Fibroblast of skin of left quadriceps (primary cell): ENCODE measurements around the gene DLX2.
"Not testable (repeated sequence)": the region's sequence is repeated elsewhere in the genome, so short reads cannot be mapped to it uniquely, and the experiment has no call there.

ENCODE experiments used
- DNase-seq, 2 experiments: peaks; one replicate each; pipeline ENCODE4 v3.0.0-alpha.2; 2013; ENCODE audit warnings: low read depth in 2 of 2

DLX2 gene

GRCh38 chr2:172102391-172103359 lies at the start of gene DLX2:
Gene DLX2, minus strand, starts transcription at chr2:172102900. Its CDS starts 362 bp downstream, at chr2:172102538.
- peak in 1 of 2 experiments; percentile 76 for DNase-seq

DNA sequence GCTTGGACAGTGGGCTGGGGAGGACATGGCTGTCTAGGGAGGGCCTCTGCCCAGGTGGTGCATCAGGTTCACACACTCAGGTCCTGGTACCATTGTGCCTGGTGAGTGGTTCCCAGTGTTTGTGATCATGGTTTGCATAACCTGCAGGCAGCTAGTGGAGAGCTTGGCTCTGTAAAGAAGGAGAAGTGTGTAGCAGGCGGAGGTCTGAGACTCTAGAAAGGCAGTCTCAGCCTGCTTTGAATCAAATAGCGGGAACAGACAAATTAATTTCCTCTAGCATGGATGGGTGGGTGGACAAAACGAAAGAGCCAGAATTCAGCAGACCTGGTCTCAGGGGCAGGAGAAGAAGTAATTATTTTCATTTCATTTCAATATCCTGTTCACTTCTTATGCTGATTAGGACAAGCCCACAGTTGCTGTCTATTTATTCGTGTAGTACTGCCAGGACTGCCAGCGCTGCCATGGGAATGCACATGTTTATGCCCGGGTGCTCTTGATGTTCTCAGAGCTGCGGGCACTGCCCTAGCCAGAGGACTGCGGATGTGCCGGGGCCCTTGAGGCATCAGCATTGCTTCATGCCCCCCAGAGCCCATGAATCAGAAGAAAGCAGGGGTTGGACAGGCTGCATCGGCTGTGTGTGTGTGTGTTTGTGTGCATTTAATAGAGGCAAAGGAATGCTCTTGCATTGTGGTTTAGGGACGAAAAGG lies 45.4 kb upstream of the DLX2 start:
- DNase-seq = no peak

DNA sequence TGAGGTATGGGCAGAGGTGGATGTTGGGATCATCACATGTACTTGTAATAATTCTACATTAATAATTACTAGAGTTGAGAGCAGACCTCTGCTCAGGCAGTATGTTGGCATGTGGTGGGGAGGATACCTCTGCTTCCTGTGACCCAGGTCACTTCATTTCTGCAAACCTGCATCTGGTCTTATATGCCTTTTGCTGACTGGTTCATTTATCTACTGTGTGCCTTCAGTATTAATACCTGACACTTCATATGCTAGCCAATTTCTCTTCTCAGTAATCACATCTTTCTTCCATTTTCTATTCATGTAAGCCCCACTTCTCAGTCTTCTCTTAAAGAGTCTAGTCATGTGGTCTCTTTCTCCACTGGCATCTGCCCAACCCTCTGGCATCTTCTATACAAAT lies 41.1 kb upstream of the DLX2 start:
- DNase-seq = no peak

DNA sequence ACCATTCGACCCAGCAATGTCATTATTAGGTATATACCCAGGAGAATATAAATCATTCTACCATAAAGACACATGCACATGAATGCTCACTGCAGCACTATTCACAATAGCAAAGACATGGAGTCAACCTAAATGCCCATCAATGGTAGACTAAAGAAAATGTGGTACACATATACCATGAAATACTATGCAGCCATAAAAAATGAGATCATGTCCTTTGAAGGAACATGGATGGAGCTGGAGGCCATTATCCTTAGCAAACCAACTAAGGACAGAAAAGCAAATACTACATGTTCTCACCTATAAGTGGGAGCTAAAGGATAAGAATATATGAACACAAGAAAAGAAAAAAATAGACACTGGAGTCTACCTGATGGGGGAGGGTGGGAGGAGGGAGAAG lies 36.0 kb upstream of the DLX2 start:
- not testable (repeated sequence) for DNase-seq

DNA sequence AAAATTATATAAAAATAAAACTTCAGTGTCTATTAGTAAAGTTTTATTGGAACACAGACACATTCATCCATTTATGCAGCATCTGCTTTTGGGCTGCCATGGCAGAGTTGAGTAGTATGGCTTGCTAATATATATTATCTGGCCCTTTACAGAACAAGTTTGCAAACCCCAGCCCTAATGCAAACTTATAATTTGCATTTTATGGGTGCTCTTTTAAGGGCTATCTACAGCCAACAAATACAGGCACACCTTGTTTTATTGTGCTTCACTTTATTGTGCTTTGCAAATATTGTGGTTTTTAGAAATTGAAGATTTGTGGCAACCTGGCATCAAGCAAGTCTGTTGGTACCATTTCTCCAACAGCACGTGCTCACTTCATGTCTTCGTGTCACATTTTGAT lies 35.2 kb upstream of the DLX2 start:
- DNase-seq = no peak

DNA sequence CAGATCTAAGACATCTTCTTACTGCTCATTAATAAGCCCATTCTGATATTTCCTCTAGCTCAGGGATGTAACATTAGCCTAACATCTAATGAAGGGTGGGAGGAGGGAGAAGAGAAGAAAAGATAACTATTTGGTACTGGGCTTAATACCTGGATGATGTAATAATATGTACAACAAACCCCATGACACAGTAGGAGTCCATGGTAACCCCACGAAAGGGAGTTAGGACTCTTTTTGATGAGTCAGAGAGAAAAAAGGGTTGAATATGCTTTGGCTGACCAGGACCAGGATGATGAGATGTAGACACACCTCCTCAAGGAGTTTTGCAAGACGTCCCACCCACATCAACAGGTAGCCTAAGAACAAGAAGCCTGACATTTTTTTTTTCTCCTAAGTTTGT lies 34.4 kb upstream of the DLX2 start:
- DNase-seq = no peak

DNA sequence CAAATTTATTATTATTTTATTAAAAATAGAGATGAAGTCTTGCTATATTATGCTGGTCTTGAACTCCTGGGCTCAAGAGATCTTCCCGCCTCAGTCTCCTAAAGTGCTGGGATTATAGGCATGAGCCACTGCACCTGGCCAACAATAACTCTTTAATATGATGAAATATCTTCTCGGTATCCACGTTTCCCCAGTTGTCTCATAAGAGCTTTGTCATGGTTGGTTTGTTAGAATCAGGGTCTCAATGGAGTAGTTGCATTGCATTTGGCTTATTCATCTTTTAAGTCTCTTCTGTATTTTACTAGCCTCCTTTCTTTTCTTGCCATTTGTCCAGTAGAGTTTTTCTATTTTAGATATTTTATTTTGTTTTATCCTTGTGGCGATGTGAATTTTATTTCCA lies 32.7 kb upstream of the DLX2 start:
- no peak for DNase-seq

- no peak for DNase-seq
Measured at GRCh38 chr2:172134270-172134669, 31.6 kb upstream of the DLX2 start.

DNA sequence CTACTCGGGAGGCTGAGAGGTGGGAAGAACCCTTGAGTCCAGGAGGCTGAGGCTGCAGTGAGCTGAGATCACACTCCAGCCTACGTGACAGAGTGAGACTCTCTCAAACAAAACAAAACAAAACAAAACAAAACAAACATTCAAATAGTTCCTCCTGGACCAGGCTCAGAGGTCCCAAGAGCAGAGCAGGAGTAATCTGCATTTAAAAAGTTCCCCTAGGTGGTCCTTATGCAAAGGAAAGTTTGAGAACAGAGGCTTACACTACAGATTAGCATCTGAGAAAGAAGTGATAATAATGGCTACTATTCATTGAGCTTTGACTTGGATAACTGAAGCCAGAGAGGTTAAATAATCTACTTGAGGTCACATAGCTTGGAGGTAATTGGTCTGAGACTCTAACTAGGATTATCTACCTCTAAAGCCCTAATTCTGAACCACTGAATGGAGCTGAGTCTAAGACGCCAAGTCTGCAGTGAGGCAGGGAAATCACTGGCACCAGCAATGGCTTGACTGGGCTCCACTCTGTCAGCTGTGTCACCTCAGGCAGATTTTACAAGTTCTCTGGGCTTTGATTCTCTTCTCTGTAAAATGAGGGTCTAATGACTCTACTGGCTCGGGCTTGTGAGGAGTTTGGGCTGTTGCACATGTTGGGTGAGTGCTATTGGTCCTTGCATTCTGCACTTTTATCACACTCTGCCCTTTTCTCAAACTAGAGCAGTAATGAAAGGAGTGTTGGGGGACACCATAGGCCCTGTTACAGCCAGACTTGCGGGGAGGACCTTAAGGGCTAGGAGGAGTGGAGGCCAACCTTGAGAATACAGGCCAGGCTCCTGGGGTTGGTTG lies 29.2 kb upstream of the DLX2 start:
- DNase-seq = no peak

DNA sequence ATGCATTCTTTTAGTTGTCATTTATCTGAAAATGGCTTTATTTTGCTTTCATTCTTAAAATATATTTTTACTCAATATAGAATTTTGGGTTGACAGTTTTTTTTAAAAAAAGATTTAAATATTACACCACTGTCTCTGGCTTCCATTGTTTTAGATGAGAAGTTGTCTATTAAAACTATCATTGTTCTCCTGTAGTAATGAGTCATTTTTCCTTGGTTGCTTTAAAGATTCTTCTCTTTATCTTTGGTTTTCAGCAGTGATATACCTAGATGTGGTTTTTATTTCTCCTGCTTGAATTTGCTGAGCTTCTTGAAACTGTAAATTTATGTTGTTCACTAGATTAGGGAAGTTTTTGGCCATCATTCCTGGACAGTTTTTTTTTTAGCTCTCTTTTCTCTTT lies 26.7 kb upstream of the DLX2 start:
- DNase-seq = no peak

- no peak for DNase-seq
Measured at GRCh38 chr2:172128484-172128883, 25.8 kb upstream of the DLX2 start.

GRCh38 chr2:172120118-172120517 lies 17.4 kb upstream of the DLX2 start:
- DNase-seq = no peak

DNA sequence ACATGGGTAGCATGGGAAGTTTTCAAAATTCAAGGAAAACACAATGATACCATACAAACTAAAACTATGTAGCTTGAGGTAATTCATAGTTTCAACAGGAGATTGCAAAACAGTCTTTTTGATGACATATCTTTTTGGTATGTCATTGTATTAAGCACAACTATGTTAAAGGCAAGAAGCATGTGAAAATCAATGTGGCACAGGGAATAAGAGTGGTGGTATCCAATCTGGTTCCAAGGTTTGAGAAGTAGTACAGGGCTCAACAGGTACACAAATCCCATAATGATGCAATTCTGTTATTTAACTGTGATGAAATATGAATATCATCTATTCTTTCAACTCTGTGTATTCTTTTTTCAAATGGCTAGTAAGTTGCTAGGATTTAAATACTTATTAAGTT lies 16.4 kb upstream of the DLX2 start:
- peak in 1 of 2 experiments; percentile 63 for DNase-seq

- no peak for DNase-seq
Measured at GRCh38 chr2:172116107-172116506, 13.4 kb upstream of the DLX2 start.

DNA sequence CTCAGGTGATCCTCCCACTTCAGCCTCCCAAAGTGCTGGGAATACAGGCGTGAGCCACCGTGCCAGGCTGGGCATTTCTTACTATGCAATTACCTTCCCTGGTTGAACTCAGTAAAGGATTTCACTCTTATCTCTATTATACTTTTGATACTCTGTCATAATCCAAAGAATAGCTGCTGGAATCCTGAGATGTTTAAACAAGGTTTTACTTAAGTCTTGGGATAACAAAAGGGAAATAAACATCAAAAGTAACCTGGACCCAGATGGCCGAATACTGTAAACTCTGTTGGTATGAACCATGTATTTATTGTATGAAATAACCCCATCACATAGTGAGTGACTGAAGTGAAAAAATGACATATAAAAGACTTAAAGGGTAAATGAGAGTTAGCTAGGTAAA lies 11.9 kb upstream of the DLX2 start:
- no peak for DNase-seq

GRCh38 chr2:172114176-172114575 lies 11.5 kb upstream of the DLX2 start:
- not testable (repeated sequence) for DNase-seq

DNA sequence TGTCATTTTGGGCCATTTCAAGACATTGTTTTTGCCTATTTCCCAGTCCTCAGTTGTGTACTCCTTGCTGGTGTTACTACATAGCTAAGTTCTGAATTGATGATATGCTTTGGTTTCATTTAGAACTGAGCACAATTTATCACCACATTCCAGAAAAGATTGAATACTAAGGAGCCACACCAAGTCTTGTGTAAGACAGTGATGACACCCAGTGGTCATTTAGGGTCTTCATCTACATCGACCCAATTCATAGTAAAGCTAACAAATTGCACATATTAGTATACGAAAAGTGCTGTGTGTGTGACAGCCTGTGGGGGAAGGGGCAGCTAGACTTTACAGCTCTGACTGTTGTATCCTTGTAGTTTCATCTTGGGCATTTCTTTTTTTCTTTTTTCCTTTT lies 10.9 kb upstream of the DLX2 start:
- DNase-seq = no peak

DNA sequence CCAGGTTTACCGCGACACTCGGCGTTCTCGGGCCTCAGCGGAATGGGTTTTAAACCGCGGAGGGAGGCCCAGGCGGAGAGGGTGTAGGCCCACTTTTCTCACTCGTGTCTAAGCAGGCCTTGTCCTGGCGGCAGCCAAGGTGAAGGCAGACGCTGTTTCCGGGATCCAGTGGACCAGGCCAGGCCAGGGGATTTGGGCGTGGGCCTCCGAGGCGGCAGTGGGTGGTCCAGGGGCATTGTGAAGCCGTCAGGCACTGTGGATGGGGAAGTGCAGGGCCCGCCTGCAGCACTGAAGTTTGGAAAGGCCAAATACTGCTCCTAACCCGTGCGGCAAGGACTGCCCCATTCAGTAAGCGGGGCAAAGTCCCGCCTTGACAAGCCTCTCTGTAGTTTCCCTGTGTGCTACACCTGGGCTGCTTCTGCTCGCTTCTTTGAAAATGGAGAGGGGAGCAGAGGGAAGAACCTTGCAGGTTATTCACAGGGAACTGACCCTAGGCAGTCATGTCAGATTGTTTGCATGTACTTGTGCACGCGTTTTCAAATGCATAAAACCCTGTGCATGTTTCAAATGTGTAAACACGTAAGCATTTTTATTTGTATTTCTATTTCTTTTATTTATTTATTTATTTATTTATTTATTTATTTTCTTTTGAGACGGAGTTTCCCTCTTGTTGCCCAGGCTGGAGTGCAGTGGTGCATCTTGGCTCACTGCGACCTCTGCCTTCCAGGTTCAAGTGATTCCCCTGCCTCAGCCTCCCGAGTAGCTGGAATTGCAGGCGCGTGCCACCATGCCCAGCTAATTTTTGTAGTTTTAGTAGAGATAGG lies 7.5 kb upstream of the DLX2 start:
- DNase-seq = no peak

- no peak for DNase-seq
Measured at GRCh38 chr2:172109256-172109987, 6.7 kb upstream of the DLX2 start.

- no peak for DNase-seq
Measured at GRCh38 chr2:172108587-172108930, 5.9 kb upstream of the DLX2 start.
